Panc1 (cell line): ENCODE results near the gene PPM1B. TPM values are rescaled to one million over a fixed set of nuclear protein-coding genes. Genes with fewer than 3 reads are reported as not detected.

ENCODE experiments used
- ATAC-seq: fragments of 200-7000 bp; cut with Tn5 transposase; 2 replicates; pipeline ENCODE4 v1.9.1; 2020; ENCODE audit warnings: mild to moderate bottlenecking, moderate library complexity
- BruUV-seq: library from RNA; stranded (reverse); fragments of 400-500 nt; replicated peaks from 2 replicates; lab custom pipeline; 2021; lab: Mats Ljungman, UMichigan
- CTCF ChIA-PET: fragments of 300-600 bp; sonication (Branson Sonifier 250); formaldehyde crosslinking; loops from one replicate; lab custom pipeline; 2022; ENCODE audit warnings: antibody characterized with exemption; lab: Charles Lee
- POLR2A ChIA-PET: fragments of 300-600 bp; sonication (Branson Sonifier 250); formaldehyde crosslinking; loops from one replicate; lab custom pipeline; 2022; ENCODE audit warnings: antibody characterized with exemption; lab: Charles Lee
- DNase-seq: peaks from one replicate; pipeline ENCODE4 v3.0.0-alpha.2; 2010; ENCODE audit warnings: low read depth, low spot score
- H3K27ac ChIP-seq: 2 replicates; pipeline ENCODE4 v1.5.1; 2011; ENCODE audit warnings: mild to moderate bottlenecking, low read length, inconsistent platforms
- H3K27me3 ChIP-seq: fragments of 200-500 bp; sonication (Bioruptor generic); 2 replicates; pipeline ENCODE4 v1.6.0; 2014; ENCODE audit warnings: low read length, inconsistent platforms; ENCODE audit not compliant: control insufficient read depth, insufficient read depth
- H3K36me3 ChIP-seq: fragments of 200-500 bp; sonication (Bioruptor generic); 2 replicates; pipeline ENCODE4 v1.5.1; 2014; ENCODE audit warnings: inconsistent platforms, mild to moderate bottlenecking, low read length, moderate library complexity; ENCODE audit not compliant: control insufficient read depth, insufficient read depth
- H3K4me1 ChIP-seq: 2 replicates; pipeline ENCODE4 v1.5.1; 2011; ENCODE audit warnings: inconsistent platforms, mild to moderate bottlenecking, low read length, moderate library complexity; ENCODE audit not compliant: control insufficient read depth, insufficient read depth
- H3K4me3 ChIP-seq, 2 experiments: 2 replicates each; pipeline ENCODE4 v1.5.1; 2011 to 2012; ENCODE audit warnings: low read depth in 2 of 2, low read length in 2 of 2, mild to moderate bottlenecking in 2 of 2, inconsistent platforms in 1 of 2, moderate library complexity in 1 of 2
- H3K9me3 ChIP-seq: fragments of 200-500 bp; sonication (Bioruptor generic); 2 replicates; pipeline ENCODE4 v1.5.1; 2014; ENCODE audit warnings: low read depth, mild to moderate bottlenecking, inconsistent platforms, low read length, moderate library complexity; ENCODE audit not compliant: control insufficient read depth, insufficient read depth
- POLR2AphosphoS5 ChIP-seq: IDR thresholded peaks from 2 replicates; pipeline ENCODE4 v1.6.1; 2012; ENCODE audit warnings: mild to moderate bottlenecking, low read depth, low read length, moderate library complexity
- SIN3A ChIP-seq: IDR thresholded peaks from 2 replicates; pipeline ENCODE4 v1.6.1; 2012; ENCODE audit warnings: low read depth, mild to moderate bottlenecking, low read length, moderate library complexity, borderline replicate concordance; ENCODE audit not compliant: insufficient read depth
- TCF7L2 ChIP-seq: IDR thresholded peaks from 2 replicates; pipeline ENCODE4 v1.6.1; 2011; ENCODE audit warnings: mild to moderate bottlenecking, low read depth, low read length, inconsistent platforms
- in situ Hi-C: cut with HindIII; loops from 2 replicates; pipeline ENCODE4 v1.10.0; 2016; ENCODE audit warnings: low sequenced_read_pairs, low pct_unique_long_range_greater_than_20kb
- intact Hi-C: fragments of 100-400 bp; cut with micrococcal nuclease; formaldehyde crosslinking; loops from one replicate; pipeline ENCODE4 v1.10.0; 2022; ENCODE audit not compliant: unreplicated experiment
- total RNA-seq: library from RNA; stranded (reverse); gene quantifications from one replicate; pipeline ENCODE4 v1.2.1, GENCODE V29; 2021; ENCODE audit not compliant: unreplicated experiment
- TF ChIP-seq, protein P1 (sequence below), 2 experiments: IDR thresholded peaks; 2 replicates each; pipeline ENCODE4 v1.6.1; 2011 to 2012; ENCODE audit warnings: low read depth in 2 of 2, control low read depth in 1 of 2, low read length in 1 of 2, mild to moderate bottlenecking in 1 of 2, moderate library complexity in 1 of 2; ENCODE audit not compliant: insufficient read depth in 1 of 2
- TF ChIP-seq, protein P2 (sequence below): fragments of 450-650 bp; IDR thresholded peaks from 2 replicates; pipeline ENCODE4 v1.5.1; 2017; ENCODE audit warnings: mild to moderate bottlenecking

The PPM1B gene
- total RNA-seq, 1 experiment from 2014 or later, result 36.0 TPM

GRCh38 chr2:44163777-44164176 is 4.9 kb upstream of the PPM1B start:
- no peak overlapping the region for H3K4me3 ChIP-seq
- TF ChIP-seq POLR2AphosphoS5 (no peak), TCF7L2 (no peak), SIN3A (no peak)
- TF ChIP-seq, protein P1, sequence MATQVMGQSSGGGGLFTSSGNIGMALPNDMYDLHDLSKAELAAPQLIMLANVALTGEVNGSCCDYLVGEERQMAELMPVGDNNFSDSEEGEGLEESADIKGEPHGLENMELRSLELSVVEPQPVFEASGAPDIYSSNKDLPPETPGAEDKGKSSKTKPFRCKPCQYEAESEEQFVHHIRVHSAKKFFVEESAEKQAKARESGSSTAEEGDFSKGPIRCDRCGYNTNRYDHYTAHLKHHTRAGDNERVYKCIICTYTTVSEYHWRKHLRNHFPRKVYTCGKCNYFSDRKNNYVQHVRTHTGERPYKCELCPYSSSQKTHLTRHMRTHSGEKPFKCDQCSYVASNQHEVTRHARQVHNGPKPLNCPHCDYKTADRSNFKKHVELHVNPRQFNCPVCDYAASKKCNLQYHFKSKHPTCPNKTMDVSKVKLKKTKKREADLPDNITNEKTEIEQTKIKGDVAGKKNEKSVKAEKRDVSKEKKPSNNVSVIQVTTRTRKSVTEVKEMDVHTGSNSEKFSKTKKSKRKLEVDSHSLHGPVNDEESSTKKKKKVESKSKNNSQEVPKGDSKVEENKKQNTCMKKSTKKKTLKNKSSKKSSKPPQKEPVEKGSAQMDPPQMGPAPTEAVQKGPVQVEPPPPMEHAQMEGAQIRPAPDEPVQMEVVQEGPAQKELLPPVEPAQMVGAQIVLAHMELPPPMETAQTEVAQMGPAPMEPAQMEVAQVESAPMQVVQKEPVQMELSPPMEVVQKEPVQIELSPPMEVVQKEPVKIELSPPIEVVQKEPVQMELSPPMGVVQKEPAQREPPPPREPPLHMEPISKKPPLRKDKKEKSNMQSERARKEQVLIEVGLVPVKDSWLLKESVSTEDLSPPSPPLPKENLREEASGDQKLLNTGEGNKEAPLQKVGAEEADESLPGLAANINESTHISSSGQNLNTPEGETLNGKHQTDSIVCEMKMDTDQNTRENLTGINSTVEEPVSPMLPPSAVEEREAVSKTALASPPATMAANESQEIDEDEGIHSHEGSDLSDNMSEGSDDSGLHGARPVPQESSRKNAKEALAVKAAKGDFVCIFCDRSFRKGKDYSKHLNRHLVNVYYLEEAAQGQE (IDR thresholded peaks at IDR 0.05; ENCODE audit: insufficient read depth in 1 of 2, low read depth in 2 of 2, low read length in 1 of 2), result no peak
- TF ChIP-seq, protein P2, sequence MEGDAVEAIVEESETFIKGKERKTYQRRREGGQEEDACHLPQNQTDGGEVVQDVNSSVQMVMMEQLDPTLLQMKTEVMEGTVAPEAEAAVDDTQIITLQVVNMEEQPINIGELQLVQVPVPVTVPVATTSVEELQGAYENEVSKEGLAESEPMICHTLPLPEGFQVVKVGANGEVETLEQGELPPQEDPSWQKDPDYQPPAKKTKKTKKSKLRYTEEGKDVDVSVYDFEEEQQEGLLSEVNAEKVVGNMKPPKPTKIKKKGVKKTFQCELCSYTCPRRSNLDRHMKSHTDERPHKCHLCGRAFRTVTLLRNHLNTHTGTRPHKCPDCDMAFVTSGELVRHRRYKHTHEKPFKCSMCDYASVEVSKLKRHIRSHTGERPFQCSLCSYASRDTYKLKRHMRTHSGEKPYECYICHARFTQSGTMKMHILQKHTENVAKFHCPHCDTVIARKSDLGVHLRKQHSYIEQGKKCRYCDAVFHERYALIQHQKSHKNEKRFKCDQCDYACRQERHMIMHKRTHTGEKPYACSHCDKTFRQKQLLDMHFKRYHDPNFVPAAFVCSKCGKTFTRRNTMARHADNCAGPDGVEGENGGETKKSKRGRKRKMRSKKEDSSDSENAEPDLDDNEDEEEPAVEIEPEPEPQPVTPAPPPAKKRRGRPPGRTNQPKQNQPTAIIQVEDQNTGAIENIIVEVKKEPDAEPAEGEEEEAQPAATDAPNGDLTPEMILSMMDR, result no peak
- no peaks in the 10 kb centered on the region for H3K27me3 ChIP-seq
- H3K4me1 ChIP-seq, result no peaks in the 10 kb centered on the region
- intact Hi-C loops, result loop anchor here (10.0 kb wide), 1 partner anchor 79 kb away; no protein-coding TSS in a partner anchor
- no peaks in the 10 kb centered on the region for H3K36me3 ChIP-seq
- DNase-seq, result no peak
- no peak for ATAC-seq
- H3K27ac ChIP-seq, result no peak overlapping the region
- ChIA-PET POLR2A (interaction anchor here (0.6 kb wide), 1 partner anchor 1193 kb away, joined by 4 read pairs; no protein-coding TSS in a partner anchor), CTCF (no interaction called here)
- H3K9me3 ChIP-seq, result no peaks in the 10 kb centered on the region
- BruUV-seq, result no TSS peak
- in situ Hi-C loops, result no loop called here

- intact Hi-C loops, result loop anchor here (10.0 kb wide), 1 partner anchor 80 kb away; no protein-coding TSS in a partner anchor
- H3K4me1 ChIP-seq, result no peaks in the 10 kb centered on the region
- H3K27ac ChIP-seq, result no peak overlapping the region
- no TSS peak for BruUV-seq
- H3K9me3 ChIP-seq, result no peaks in the 10 kb centered on the region
- in situ Hi-C loops, result no loop called here
- ChIA-PET CTCF (no interaction called here), POLR2A (interaction anchor here (0.6 kb wide), 1 partner anchor 161 kb away, joined by 4 read pairs; no protein-coding TSS in a partner anchor)
- peaks cover 2% of the 10 kb centered on the region; the same call in 1 of the 2 replicates for H3K36me3 ChIP-seq
- TF ChIP-seq POLR2AphosphoS5, result no peak
- TF ChIP-seq, protein P1 (IDR thresholded peaks at IDR 0.05; ENCODE audit: insufficient read depth in 1 of 2, low read depth in 2 of 2, low read length in 1 of 2), result no peak
- TF ChIP-seq TCF7L2, result no peak
- TF ChIP-seq, protein P2, result no peak
- no peak for TF ChIP-seq SIN3A
- no peak overlapping the region for H3K4me3 ChIP-seq
- no peaks in the 10 kb centered on the region for H3K27me3 ChIP-seq
- no peak for ATAC-seq
- DNase-seq, result no peak
Observed at GRCh38 chr2:44164617-44165016, 4.1 kb upstream of the PPM1B start.
